ENCODE results near the gene AQP1. TPM values are rescaled to one million over a fixed set of nuclear protein-coding genes. Genes with fewer than 3 reads are reported as not detected.

The AQP1 gene
- total RNA-seq, 4 donors from 2014 or later = 291 to 685 (median 428) TPM

GRCh38 chr7:30970594-30971094 is 59.0 kb downstream of the AQP1 start:
- DNase-seq (ENCODE audit: low spot score) = no peak
- no peak for ATAC-seq (ENCODE audit: low FRiP score)

DNA sequence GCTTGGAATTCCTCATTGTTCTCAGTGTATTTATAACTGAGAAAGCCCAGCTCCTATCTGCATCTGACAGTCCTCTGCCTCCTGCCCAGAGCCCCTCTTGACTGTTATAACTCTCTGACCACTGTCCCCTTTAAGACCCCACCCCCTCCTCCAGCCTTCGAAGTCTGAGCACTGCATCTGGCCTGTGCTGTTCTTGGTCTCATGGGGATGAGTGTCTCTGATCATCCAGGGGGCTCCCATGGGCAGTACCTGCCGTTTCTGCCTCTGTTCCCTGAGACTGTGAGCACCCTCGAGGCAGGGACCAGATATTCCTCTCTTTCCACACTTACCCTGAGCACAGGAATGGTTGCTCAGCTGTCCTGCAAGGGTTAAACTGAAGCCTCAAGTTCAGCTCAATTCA is 59.8 kb downstream of the AQP1 start:
- TF ChIP-seq CTCF (IDR thresholded peaks at IDR 0.05) = no peak
- ATAC-seq (ENCODE audit: low FRiP score) (no peak), DNase-seq (ENCODE audit: low spot score) (no peak)

More at GRCh38 chr7:30970594-30971094, 59.0 kb downstream of the AQP1 start:
- no peak for TF ChIP-seq CTCF (IDR thresholded peaks at IDR 0.05)

GRCh38 chr7:30971840-30972563 is 60.3 kb downstream of the AQP1 start:
- TF ChIP-seq CTCF (IDR thresholded peaks at IDR 0.05) = no peak
- no peak for ATAC-seq (ENCODE audit: low FRiP score)
- no peak for DNase-seq (ENCODE audit: low spot score)

GRCh38 chr7:30973292-30973691 is 61.6 kb downstream of the AQP1 start:
- DNase-seq (ENCODE audit: low spot score) = no peak
- ATAC-seq (ENCODE audit: low FRiP score) = no peak
- no peak for TF ChIP-seq CTCF (IDR thresholded peaks at IDR 0.05)

DNA sequence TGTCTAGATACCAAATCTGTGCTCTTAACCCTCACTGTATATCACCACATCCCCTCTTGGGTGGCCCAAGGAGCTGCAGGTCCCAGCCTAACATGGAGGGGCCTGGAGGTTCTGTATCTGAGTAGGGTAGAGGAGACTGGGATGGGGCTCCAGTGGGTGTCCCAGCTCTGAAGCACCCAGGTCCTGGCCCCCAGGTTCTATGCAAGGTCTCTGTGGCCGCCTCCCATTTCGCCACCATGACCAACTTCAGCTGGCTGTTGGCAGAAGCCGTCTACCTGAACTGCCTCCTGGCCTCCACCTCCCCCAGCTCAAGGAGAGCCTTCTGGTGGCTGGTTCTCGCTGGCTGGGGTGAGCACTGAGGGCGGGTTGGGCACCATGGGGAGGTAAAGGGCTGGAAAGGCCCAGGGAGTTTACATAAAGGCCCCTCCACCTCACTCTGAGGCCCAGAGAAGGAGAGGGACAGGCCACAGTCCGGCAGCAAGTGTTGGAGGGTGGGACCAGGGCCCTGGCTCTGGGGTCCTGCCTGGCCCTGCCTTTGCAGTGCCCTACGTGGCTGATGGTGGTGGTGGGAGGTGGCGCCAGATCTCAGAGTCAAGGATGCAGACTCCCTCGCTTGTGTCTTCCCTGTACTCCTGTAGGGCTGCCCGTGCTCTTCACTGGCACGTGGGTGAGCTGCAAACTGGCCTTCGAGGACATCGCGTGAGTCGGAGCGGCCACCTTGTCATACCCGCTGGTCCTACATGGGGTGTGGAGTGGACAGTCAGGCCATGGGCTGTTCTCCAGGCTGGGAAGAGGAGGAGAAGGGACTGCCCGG is 62.3 kb downstream of the AQP1 start:
- no peak for TF ChIP-seq CTCF (IDR thresholded peaks at IDR 0.05)
- ATAC-seq (ENCODE audit: low FRiP score) (no peak), DNase-seq (ENCODE audit: low spot score) (no peak)

DNA sequence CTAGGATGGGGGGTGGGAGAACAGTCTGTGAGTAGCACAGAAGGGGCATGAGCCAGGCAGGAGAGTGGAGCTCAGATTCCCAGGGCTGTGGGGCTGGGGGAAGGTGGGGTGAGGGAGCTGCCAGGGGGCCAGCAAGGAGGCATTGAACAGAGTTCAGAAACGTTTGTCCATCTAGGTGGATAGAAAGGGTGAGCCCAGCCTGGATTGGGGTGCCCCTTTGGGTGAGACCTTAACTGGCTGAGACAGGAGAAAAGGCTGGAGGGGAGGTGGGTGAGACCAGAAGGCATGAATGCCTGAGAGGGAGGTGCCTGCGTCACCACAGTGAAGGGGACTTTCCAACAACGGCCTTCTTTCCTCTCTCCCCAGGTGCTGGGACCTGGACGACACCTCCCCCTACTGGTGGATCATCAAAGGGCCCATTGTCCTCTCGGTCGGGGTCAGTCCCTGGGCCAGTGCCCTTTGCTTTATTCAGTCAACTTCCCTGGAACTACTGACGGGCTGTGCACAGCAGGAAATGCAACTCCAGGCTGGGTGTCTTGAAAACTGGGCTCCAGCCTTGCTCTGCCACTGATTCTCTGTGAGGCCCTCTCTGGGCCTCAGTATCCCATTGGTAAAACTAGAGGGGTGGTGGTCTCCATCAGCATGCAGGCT is 63.1 kb downstream of the AQP1 start:
- peak; percentile 80 for ATAC-seq (ENCODE audit: low FRiP score)
- no peak for TF ChIP-seq CTCF (IDR thresholded peaks at IDR 0.05)
- DNase-seq (ENCODE audit: low spot score) = peak; percentile 24

Other genes with a start within 250 kb of the AQP1 start
- under 1 TPM in 1 of 4 donors, not detected in 3; 0.95 TPM for gene CRHR2, start 229.4 kb upstream of the AQP1 start, total RNA-seq
- 100 to 1,000 TPM; 156 to 545 (median 222) TPM for gene INMT, start 159.7 kb upstream of the AQP1 start, total RNA-seq
- gene MINDY4, start 140.4 kb upstream of the AQP1 start, total RNA-seq = 10 to 100 TPM; 11.0 to 30.9 (median 18.9) TPM
- gene GHRHR, start 52.1 kb downstream of the AQP1 start, total RNA-seq = not detected
- gene ADCYAP1R1, start 140.5 kb downstream of the AQP1 start, total RNA-seq = 10 to 100 TPM in 3 of 4 donors, 1 to 10 TPM in 1; 3.3 to 60.4 (median 15.7) TPM

All from omental fat pad (tissue), 4 donors.